Psoas muscle (tissue), 8 donors: ENCODE results near the gene CCDC192. TPM values are rescaled to one million over a fixed set of nuclear protein-coding genes. Genes with fewer than 3 reads are reported as not detected.
"Not testable (repeated sequence)": the region's sequence is repeated elsewhere in the genome, so short reads cannot be mapped to it uniquely, and the experiment has no call there.

Experiments
- ATAC-seq, 4 donors: fragments of 200-7000 bp; cut with Tn5 transposase; one replicate each; pipeline ENCODE4 v1.9.1; 2020; ENCODE audit warnings: moderate library complexity in 3 of 4, mild to moderate bottlenecking in 2 of 4
- DNase-seq, 2 donors: peaks; one replicate each; pipeline ENCODE4 v3.0.0-alpha.2; 2020
- H3K27ac ChIP-seq: fragments of 200-600 bp; one replicate; pipeline ENCODE4 v1.8.0; 2022
- H3K27me3 ChIP-seq, 3 donors: fragments of 200-600 bp in 1 of 3; one replicate each; pipeline versions ENCODE4 v1.6.1 to v1.8.0; 2013 to 2022; ENCODE audit warnings: low read length in 2 of 3, mild to moderate bottlenecking in 2 of 3, moderate library complexity in 1 of 3; ENCODE audit not compliant: insufficient read depth in 3 of 3
- H3K36me3 ChIP-seq, 2 donors: fragments of 200-600 bp in 1 of 2; one replicate each; pipeline versions ENCODE4 v1.6.1 to v1.8.0; 2013 to 2022; ENCODE audit warnings: low read depth in 1 of 2, mild to moderate bottlenecking in 1 of 2, moderate library complexity in 1 of 2; ENCODE audit not compliant: insufficient read depth in 1 of 2
- H3K4me1 ChIP-seq: fragments of 200-600 bp; one replicate; pipeline ENCODE4 v1.8.0; 2022
- H3K4me3 ChIP-seq: fragments of 200-600 bp; one replicate; pipeline ENCODE4 v1.8.0; 2022; ENCODE audit warnings: mild to moderate bottlenecking
- H3K9me3 ChIP-seq: fragments of 200-600 bp; one replicate; pipeline ENCODE4 v1.8.0; 2022
- CTCF ChIP-seq: fragments of 200-600 bp; IDR thresholded peaks from one replicate; pipeline ENCODE4 v1.8.0; 2022; ENCODE audit warnings: antibody characterized with exemption
- WGBS, 3 donors: extraction: QIAGEN DNeasy Blood & Tissue Kit; methylation state at CpG; one replicate each; pipeline versions ENCODE4 v1.1.6 to v1.1.7; 2013; 5-methylcytosine and 5-hydroxymethylcytosine counted together
- intact Hi-C, 2 donors: fragments of 100-400 bp; cut with DNase I; formaldehyde crosslinking; loops; one replicate each; pipeline versions ENCODE4 v1.11.0 to v1.14.2; 2022
- polyA plus RNA-seq, 3 donors: library from polyadenylated mRNA; stranded (reverse); fragments of 200-250 nt; gene quantifications; one replicate each; pipeline ENCODE4 v1.2.3, GENCODE V29; 2013
- total RNA-seq, 4 donors: library from RNA; stranded (reverse); fragmentation: NEBNext Ultra II Directional in 2 of 4; extraction: Animal tissue kit (Norgen Biotek cat#: 25700) in 2 of 4; gene quantifications; one replicate each; pipeline versions ENCODE4 v1.2.1 to v1.2.4, GENCODE V29; 2021 to 2023
- donor health status: healthy with polysubstance abuse.
- donor health status: DM: no; HTN: no; CAD: no; lungs with moderate emphysema.
- donor health status: Bipolar disorder and iron deficiency.
- donor health status: healthy.
- donor health status: DM: yes; HTN: yes; CAD: no.
- donor health status: DM: no; HTN: no; CAD: no.
- donor health status: DM: no; HTN: no; CAD: no.
- donor health status: DM: yes; HTN: yes; CAD: no.

The CCDC192 gene
- total and polyA plus RNA-seq, 7 donors, result 0.12 to 1.2 (median 0.19) TPM; not detected in 4

GRCh38 chr5:127746756-127747155 lies 43.6 kb downstream of the CCDC192 start:
- DNase-seq (no peak), ATAC-seq (no peak)
- H3K4me3 ChIP-seq, result no peak overlapping the region
- no peaks in the 10 kb centered on the region for H3K27me3 ChIP-seq
- H3K9me3 ChIP-seq, result no peaks in the 10 kb centered on the region
- H3K27ac ChIP-seq, result no peak overlapping the region
- TF ChIP-seq CTCF, result peak; percentile 33
- peaks cover 4% of the 10 kb centered on the region for H3K4me1 ChIP-seq
- H3K36me3 ChIP-seq, result no peaks in the 10 kb centered on the region
- intact Hi-C loops, result loop anchor here in 1 of 2 donors (1.0 kb wide), 1 partner anchor 455 kb away; no protein-coding TSS in a partner anchor
- 76 to 90% (median 81%) methylated on average over 1 of the region's 1 CpG for WGBS, 3 donors

- WGBS, 3 donors, result 89 to 92% (median 90%) methylated on average over 25 to 28 of the region's 32 CpGs
- not testable (repeated sequence) for H3K4me3 ChIP-seq, DNase-seq, H3K9me3 ChIP-seq, ATAC-seq, H3K27me3 ChIP-seq, H3K4me1 ChIP-seq, H3K36me3 ChIP-seq, H3K27ac ChIP-seq
- intact Hi-C loops, result loop anchor here (10.0 kb wide), 2 partner anchors 332 to 452 kb away; partner anchors contain the start of gene SLC12A2 (in 2 of the 2)
Measured at GRCh38 chr5:127752503-127753265, 49.5 kb downstream of the CCDC192 start.

GRCh38 chr5:127754259-127754658 lies 51.1 kb downstream of the CCDC192 start:
- no peaks in the 10 kb centered on the region for H3K9me3 ChIP-seq
- no peaks in the 10 kb centered on the region for H3K27me3 ChIP-seq
- H3K36me3 ChIP-seq, result no peaks in the 10 kb centered on the region
- no peak for ATAC-seq
- no peak overlapping the region for H3K4me3 ChIP-seq
- WGBS, 3 donors, result 40 to 54% (median 43%) methylated on average over 4 of the region's 4 CpGs
- TF ChIP-seq CTCF, result no peak
- H3K27ac ChIP-seq, result no peak overlapping the region
- peaks cover 11% of the 10 kb centered on the region for H3K4me1 ChIP-seq
- DNase-seq, result no peak
- intact Hi-C loops, result loop anchor here (10.0 kb wide), 2 partner anchors 331 to 451 kb away; partner anchors contain the start of gene SLC12A2 (in 2 of the 2)

- H3K27ac ChIP-seq, result no peak overlapping the region
- H3K27me3 ChIP-seq, result no peaks in the 10 kb centered on the region
- DNase-seq (no peak), ATAC-seq (no peak)
- peaks cover 11% of the 10 kb centered on the region for H3K4me1 ChIP-seq
- TF ChIP-seq CTCF, result no peak
- H3K36me3 ChIP-seq, result no peaks in the 10 kb centered on the region
- no peaks in the 10 kb centered on the region for H3K9me3 ChIP-seq
- H3K4me3 ChIP-seq, result no peak overlapping the region
- intact Hi-C loops, result loop anchor here (5.0 to 10.0 kb wide), 3 partner anchors 78 to 450 kb away; partner anchors contain the start of gene SLC12A2 (in 2 of the 2)
- 89 to 93% (median 91%) methylated on average over 2 of the region's 2 CpGs for WGBS, 3 donors
Measured at GRCh38 chr5:127754706-127755105, 51.5 kb downstream of the CCDC192 start.

- Histone ChIP-seq H3K27me3 (no peaks in the 10 kb centered on the region), H3K4me3 (no peak overlapping the region), H3K36me3 (no peaks in the 10 kb centered on the region), H3K27ac (no peak overlapping the region), H3K4me1 (peaks cover 11% of the 10 kb centered on the region), H3K9me3 (no peaks in the 10 kb centered on the region)
- WGBS, 3 donors, result 16 to 38% (median 28%) methylated on average over 1 of the region's 1 CpG
- ATAC-seq (peak; percentile 65 to 95 (median 87)), DNase-seq (no peak)
- intact Hi-C loops, result loop anchor here (5.0 to 10.0 kb wide), 3 partner anchors 75 to 447 kb away; partner anchors contain the start of gene SLC12A2 (in 2 of the 2)
- TF ChIP-seq CTCF, result peak; percentile 56
Measured at GRCh38 chr5:127757576-127757975, 54.4 kb downstream of the CCDC192 start.
